Embryonic facial prominence (tissue), 1 donor: ENCODE data around the gene TMC6.
"Not testable (repeated sequence)": the region's sequence is repeated elsewhere in the genome, so short reads cannot be mapped to it uniquely, and the experiment has no call there.

Experiments used
- DNase-seq: peaks from one replicate; pipeline ENCODE4 v3.0.0-alpha.2; 2016; ENCODE audit errors: extremely low spot score

Gene TMC6

GRCh38 chr17:78124836-78125137, 3.8 kb downstream of the TMC6 start:
- no peak for DNase-seq

DNA sequence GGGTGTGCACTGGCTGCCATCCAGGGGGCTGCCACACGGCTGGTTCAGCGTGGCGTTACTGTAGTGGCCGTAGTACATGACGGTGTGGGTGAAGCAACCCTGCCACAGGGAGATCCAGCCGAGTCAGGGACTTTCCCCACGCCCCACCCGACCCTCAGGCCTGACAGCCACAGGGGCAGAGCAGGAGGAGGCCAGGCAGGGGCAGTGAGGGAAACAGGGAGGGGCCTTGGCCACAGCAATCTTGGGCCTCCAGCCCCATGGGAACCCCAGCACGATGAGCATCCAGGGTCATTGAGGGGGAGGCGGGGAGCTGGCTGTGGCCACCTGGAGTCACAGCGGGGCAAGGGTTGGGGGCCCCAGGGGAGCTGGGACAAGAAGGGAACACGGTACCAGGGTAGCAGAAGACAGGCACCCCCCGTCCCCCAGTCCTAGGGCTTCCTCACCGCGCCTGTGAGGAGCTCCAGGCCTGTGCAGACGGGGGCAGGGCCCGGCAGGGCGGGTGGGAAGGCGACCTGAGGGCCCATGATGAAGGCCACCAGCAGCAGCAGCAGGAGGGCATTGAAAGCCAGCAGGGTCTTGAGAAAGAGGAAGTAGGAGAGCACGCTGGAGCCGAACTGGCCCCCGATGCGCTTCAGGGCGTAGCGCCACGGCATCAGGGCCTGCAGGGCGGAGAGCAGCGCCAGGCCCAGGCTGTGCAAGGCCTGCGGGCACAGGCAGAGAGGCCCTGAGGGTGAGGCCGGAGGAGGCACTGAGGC, 4.3 kb downstream of the TMC6 start:
- DNase-seq: no peak

DNA sequence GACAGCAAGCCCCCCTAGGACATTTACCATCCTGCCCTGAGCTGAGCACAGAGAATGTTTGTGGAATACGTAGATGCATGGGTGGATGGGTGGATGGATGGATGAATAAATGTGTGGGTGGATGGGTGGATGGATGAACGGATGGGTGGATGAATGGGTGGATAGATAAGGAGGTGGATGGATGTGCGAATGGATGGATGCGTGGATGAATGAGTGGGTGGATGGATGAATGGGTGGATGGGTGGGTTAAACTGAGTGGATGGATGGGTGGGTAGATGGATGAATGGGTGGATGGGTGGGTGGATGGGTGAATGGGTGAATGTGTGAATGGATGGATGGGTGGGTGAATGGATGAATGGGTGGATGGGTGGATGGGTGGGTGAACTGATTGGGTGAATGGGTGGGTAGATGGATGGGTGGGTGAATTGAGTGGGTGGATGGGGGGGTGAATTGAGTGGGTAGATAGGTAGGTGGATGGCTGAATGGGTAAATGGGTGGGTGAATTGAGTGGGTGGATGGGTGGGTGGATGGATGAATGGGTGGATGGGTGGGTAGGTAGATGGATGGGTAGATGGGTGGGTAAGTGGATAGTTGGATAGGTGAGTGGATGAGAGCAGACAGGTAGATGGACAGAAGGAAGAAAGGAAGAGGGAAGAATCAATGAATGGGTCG, 5.2 kb downstream of the TMC6 start:
- no peak for DNase-seq

DNA sequence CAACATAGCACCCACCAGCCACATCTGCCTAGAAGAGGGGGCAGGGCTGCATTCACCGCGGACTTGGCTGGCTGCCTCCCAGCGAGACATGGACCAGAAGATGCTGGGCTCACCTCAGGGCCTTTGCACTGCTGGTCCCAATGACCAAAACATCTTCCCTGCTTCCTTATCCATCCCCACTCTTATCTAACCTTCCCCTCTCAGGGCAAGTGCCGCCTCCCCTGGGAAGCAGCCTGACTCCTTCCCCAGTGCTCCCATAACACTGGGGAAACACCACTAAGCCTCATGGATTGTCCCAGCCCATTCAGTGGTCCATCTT, 5.7 kb downstream of the TMC6 start:
- no peak for DNase-seq

- no peak for DNase-seq
Observed at GRCh38 chr17:78122216-78122930, 6.2 kb downstream of the TMC6 start.

GRCh38 chr17:78121801-78122215, 6.7 kb downstream of the TMC6 start:
- no peak for DNase-seq

- no peak for DNase-seq
Observed at GRCh38 chr17:78120971-78121800, 7.4 kb downstream of the TMC6 start.

DNA sequence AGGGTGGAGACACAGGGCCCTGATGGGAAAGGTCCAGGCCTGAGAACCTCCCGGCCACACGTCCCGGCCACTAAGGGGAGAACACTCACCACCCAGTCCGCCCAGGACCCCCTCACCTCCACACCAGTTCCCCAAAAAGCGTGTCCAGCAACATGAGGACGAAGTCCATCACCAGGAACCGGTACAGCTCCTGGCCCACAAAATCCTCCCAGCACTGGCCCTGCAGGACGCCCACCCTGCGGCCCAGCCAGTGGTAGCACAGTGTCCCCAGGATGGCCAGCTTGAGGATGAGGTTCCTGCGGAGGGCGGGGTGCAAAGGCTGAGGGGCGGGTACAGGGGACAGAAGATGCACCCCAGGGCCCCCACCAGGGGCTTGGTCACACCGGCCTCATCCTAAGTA, 8.0 kb downstream of the TMC6 start:
- no peak for DNase-seq

GRCh38 chr17:78118801-78119241, 9.7 kb downstream of the TMC6 start:
- DNase-seq: no peak

DNA sequence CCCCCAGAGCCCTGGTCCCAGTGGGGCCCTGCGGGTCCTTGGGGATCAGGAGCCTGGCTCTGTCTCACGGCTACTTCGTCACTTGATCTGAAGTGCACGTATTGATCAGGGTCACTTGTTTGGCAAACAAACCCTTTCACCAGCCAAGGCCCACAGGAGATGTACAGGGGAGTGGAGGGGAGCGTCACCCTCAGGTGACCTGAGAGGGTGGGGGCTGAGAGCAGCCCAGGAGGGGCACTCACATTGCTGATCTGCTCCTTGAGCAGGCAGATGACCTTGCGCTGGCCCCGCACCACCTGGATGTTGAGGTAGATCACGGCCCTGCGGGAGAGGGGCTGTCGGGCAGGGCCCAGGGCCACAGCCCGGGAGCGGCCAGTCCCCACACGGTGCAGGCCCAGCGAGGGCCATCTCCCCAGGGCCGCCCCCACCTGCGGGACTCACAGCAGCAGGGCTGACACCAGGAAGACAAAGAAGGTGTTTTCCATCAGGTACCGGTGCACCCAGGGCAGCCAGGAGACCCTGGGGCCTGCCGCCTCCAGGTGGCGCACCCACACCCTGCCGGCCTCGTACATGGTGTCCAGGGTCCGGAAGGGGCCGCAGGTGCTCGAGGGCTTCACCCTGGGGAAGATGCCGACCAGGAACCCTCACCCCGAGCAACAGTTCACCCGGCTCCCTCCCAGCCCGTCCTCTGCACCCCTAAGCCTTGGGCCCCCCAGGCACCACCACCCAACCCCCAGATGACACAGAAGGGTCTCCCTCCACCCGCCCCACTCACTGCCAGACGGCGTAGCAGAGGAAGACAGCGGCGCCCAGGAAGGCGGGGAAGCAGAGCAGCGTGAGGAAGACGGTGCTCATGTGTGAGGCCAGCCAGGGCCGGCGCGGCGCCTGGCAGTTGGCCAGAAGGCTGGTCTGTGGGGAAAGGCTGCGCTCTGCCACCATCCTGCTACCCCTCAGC, 11.3 kb downstream of the TMC6 start:
- no peak for DNase-seq

- no peak for DNase-seq
Observed at GRCh38 chr17:78116411-78116810, 12.1 kb downstream of the TMC6 start.

DNA sequence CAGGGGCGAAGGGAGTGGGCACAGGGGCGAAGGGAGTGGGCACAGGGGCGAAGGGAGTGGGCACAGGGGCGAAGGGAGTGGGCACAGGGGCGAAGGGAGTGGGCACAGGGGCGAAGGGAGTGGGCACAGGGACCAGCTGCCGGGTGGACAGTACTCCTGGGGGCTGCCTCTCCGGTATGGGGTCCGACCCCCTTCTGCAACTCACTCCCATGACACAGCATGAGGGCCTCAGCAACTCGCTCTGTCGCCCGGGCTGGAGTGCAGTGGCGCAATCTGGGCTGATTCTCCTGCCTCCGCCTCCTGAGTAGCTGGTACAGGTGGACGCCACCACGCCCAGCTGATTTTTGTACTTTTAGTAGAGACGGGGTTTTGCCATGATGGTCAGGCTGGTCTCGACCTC, 12.8 kb downstream of the TMC6 start:
- not testable (repeated sequence) for DNase-seq

DNA sequence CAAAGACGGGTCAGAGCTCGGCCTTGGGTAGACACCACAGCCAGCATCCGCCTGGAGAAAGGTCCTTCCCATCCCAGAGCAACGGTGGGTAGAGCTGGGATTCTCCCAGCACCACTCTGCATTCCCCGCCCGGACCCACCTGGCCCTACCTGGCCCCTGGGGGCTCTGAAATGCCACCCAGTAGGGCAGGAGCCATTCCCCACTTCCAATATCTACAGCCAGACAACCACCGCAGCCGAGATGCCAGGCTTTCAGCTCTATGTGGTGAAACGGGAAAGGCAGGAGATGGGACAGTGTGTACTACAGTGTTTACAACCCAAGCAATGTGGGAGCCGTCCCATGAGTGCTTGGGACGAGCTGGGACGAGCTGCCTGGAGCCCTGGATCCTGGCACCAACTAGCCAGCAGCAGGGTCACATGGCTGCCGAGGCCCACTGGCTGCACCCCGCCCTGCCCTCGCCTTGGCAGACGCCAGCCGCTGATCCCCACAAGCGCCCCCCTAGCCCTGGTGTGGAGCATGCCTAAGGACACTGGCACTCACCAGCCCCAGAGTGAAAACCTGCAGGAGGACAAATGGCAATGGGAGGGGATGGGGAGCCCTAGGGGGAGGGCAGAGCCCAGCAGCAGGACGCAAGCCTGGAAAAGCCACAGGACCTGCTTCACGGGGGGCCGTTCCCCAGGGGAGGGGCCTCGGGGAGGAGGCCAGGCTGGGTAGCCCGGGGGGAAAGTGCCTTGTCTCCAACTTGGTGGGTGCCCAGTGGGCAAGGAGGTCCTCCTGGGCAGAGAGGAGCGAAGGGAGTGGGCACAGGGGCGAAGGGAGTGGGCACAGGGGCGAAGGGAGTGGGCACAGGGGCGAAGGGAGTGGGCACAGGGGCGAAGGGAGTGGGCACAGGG, 13.5 kb downstream of the TMC6 start:
- no peak for DNase-seq

DNA sequence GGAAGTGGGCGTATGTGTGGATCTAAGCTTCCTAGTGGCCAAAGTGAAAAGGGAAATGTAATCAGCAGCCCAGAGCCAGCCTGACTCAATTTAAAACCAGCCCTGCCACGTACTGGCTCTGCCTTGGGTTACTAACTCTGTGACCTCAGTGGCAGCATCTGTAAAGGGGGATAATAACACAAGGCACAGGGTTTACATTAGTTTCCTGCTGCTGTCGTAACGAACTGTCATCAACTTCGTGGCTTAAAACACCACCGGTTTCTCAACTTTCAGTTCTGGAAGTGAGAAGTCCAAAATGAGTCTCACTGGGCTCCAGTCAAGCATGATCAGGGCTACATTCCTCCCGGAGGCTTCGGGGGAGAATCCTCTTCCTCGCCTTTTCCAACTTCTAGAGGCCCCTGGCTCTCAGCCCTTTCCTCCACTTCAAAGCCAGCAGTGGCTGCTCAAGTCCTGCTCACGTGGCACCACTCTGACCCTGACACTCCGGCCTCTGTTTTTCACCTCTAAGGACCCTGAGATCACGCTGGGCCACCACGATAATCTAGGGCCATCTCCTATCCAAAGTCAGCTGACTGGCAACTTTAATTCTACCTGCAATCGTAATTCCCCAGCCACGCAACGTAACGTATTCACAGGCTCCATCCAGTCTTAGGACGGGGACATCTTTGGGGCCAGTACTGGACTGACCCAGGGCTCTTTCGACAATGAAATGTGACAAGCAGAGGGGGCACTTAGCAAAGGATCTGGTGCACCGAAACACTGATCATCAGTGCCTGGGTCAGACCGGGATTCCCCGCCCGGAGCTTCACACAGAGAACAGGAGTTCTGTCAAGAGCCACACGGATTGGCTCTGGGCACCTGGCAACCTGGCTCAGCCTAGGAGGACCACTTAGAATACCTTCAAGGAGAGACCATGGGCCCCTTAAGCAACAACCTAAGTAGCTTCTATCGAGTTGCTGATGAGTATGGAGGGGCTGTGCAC, 14.5 kb downstream of the TMC6 start:
- DNase-seq: no peak

GRCh38 chr17:78112518-78113471, 15.8 kb downstream of the TMC6 start:
- no peak for DNase-seq

DNA sequence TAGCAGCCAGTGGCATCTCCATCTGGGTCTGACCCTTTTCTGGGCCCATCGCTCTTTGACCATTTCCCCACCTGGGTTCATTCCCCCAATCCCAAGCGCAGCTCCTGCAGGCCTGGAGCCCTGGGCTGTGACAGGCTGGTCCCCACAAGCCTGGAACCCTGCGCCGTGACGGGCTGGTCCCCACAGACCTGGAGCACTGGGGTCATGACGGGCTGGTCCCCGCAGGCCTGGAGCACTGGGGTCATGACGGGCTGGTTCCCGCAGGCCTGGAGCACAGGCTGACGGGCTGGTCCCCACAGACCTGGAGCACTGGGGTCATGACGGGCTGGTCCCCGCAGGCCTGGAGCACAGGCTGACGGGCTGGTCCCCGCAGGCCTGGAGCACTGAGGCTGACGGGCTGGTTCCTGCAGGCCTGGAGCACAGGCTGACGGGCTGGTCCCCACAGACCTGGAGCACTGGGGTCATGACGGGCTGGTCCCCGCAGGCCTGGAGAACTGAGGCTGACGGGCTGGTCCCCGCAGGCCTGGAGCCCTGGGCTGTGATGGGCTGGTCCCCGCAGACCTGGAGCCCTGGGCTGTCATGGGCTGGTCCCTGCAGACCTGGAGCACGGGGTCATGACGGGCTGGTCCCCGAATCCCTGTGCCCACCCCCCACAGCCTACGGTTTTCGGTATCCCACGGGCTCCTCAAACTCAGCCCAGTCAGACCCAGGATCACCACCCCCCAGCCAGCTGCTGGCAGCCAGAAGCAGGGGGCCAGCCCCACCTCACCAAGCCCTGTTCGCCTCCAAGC, 16.6 kb downstream of the TMC6 start:
- no peak for DNase-seq
